MM.1S (cell line): ENCODE results near the gene LAMB3.

ENCODE experiments used
- DNase-seq: peaks from one replicate; pipeline ENCODE4 v3.0.0-alpha.2; 2015
- H2AFZ ChIP-seq: fragments of 300-600 bp; sonication (generic); 2 replicates; pipeline ENCODE4 v1.6.0; 2016; ENCODE audit warnings: antibody characterized with exemption, low read length
- H3F3A ChIP-seq: fragments of 300-600 bp; sonication (generic); 2 replicates; pipeline ENCODE4 v1.6.1; 2016; ENCODE audit warnings: mild to moderate bottlenecking, antibody characterized with exemption, low read length, moderate library complexity, mixed read lengths; ENCODE audit not compliant: insufficient read depth
- H3K27ac ChIP-seq: fragments of 300-600 bp; sonication (generic); 2 replicates; pipeline ENCODE4 v1.5.1; 2016; ENCODE audit warnings: mild to moderate bottlenecking, low read length
- H3K27me3 ChIP-seq: fragments of 300-600 bp; sonication (generic); replicated peaks from 2 replicates; pipeline ENCODE4 v1.6.0; 2016; ENCODE audit warnings: low read length; ENCODE audit not compliant: insufficient read depth
- H3K36me3 ChIP-seq: fragments of 300-600 bp; sonication (generic); replicated peaks from 2 replicates; pipeline ENCODE4 v1.6.1; 2016; ENCODE audit warnings: mild to moderate bottlenecking, low read length, mixed read lengths; ENCODE audit not compliant: insufficient read depth
- H3K4me1 ChIP-seq: fragments of 300-600 bp; sonication (generic); 2 replicates; pipeline ENCODE4 v1.6.1; 2016; ENCODE audit warnings: low read length, mixed read lengths
- H3K4me2 ChIP-seq: fragments of 300-600 bp; sonication (generic); 2 replicates; pipeline ENCODE4 v1.6.0; 2016; ENCODE audit warnings: low read depth, low read length
- H3K4me3 ChIP-seq: fragments of 300-600 bp; sonication (generic); 2 replicates; pipeline ENCODE4 v1.5.1; 2016; ENCODE audit warnings: low read length, mixed read lengths
- H3K79me2 ChIP-seq: fragments of 300-600 bp; sonication (generic); 2 replicates; pipeline ENCODE4 v1.6.1; 2016; ENCODE audit warnings: mixed run types, low read length, mixed read lengths
- H3K9ac ChIP-seq: fragments of 300-600 bp; sonication (generic); 2 replicates; pipeline ENCODE4 v1.6.1; 2016; ENCODE audit warnings: low read length, mixed read lengths
- H3K9me2 ChIP-seq: fragments of 300-600 bp; sonication (generic); replicated peaks from 2 replicates; pipeline ENCODE4 v1.6.1; 2016; ENCODE audit warnings: mild to moderate bottlenecking, low read length, mixed read lengths; ENCODE audit not compliant: insufficient read depth
- H3K9me3 ChIP-seq: fragments of 300-600 bp; sonication (generic); replicated peaks from 2 replicates; pipeline ENCODE4 v1.6.1; 2016; ENCODE audit warnings: mild to moderate bottlenecking, low read length, mixed read lengths; ENCODE audit not compliant: insufficient read depth
- H4K20me1 ChIP-seq: fragments of 300-600 bp; sonication (generic); 2 replicates; pipeline ENCODE4 v1.6.1; 2016; ENCODE audit warnings: mild to moderate bottlenecking, low read length, moderate library complexity, mixed read lengths; ENCODE audit not compliant: insufficient read depth
- CTCF ChIP-seq: fragments of 300-600 bp; sonication (generic); IDR thresholded peaks from 2 replicates; pipeline ENCODE4 v1.5.1; 2016; ENCODE audit warnings: antibody characterized with exemption, low read length, mixed read lengths
- EZH2 ChIP-seq: fragments of 300-600 bp; sonication (generic); optimal IDR thresholded peaks from 2 replicates; pipeline ENCODE3; 2017; ENCODE audit warnings: low read depth, mild to moderate bottlenecking, antibody characterized with exemption, low read length, mixed read lengths
- EZH2phosphoT487 ChIP-seq: fragments of 300-600 bp; sonication (generic); IDR thresholded peaks from 2 replicates; pipeline ENCODE4 v1.6.1; 2018; ENCODE audit warnings: antibody characterized with exemption, low read length

Gene LAMB3

GRCh38 chr1:209661071-209661470 is 8.8 kb upstream of the LAMB3 start:
- Histone ChIP-seq H3F3A (no peaks in the 10 kb centered on the region), H3K27ac (no peak overlapping the region), H3K27me3 (no peaks in the 10 kb centered on the region), H3K9me2 (no peaks in the 10 kb centered on the region), H3K4me3 (no peak overlapping the region), H3K4me1 (peaks cover 9% of the 10 kb centered on the region; the same call in 1 of the 2 replicates), H3K9me3 (no peaks in the 10 kb centered on the region), H4K20me1 (no peaks in the 10 kb centered on the region), H3K36me3 (no peaks in the 10 kb centered on the region), H3K4me2 (no peak overlapping the region), H3K79me2 (no peaks in the 10 kb centered on the region), H3K9ac (no peak overlapping the region), H2AFZ (no peak overlapping the region)
- no peak for DNase-seq
- no peak for TF ChIP-seq CTCF
- no peak for TF ChIP-seq EZH2
- TF ChIP-seq EZH2phosphoT487, result no peak

- Histone ChIP-seq H3K4me1 (peaks cover 9% of the 10 kb centered on the region; the same call in 1 of the 2 replicates), H3F3A (no peaks in the 10 kb centered on the region), H3K27me3 (no peaks in the 10 kb centered on the region), H3K4me2 (peak overlapping the region; percentile 4; the same call in 1 of the 2 replicates), H3K27ac (no peak overlapping the region), H3K9ac (no peak overlapping the region), H2AFZ (peak overlapping the region; percentile 2; the same call in 1 of the 2 replicates), H3K36me3 (no peaks in the 10 kb centered on the region), H3K79me2 (no peaks in the 10 kb centered on the region), H4K20me1 (no peaks in the 10 kb centered on the region), H3K9me2 (no peaks in the 10 kb centered on the region), H3K4me3 (no peak overlapping the region), H3K9me3 (no peaks in the 10 kb centered on the region)
- no peak for DNase-seq
- TF ChIP-seq EZH2phosphoT487, result no peak
These were observed 7.7 kb upstream of the LAMB3 start for GRCh38 chr1:209659909-209660308.

- Histone ChIP-seq H3F3A (no peaks in the 10 kb centered on the region), H3K9me3 (no peaks in the 10 kb centered on the region), H3K27ac (no peak overlapping the region), H3K36me3 (no peaks in the 10 kb centered on the region), H3K9me2 (no peaks in the 10 kb centered on the region), H4K20me1 (no peaks in the 10 kb centered on the region), H2AFZ (no peak overlapping the region), H3K79me2 (no peaks in the 10 kb centered on the region), H3K4me3 (no peak overlapping the region), H3K9ac (no peak overlapping the region), H3K4me2 (no peak overlapping the region), H3K27me3 (no peaks in the 10 kb centered on the region), H3K4me1 (peaks cover 25% of the 10 kb centered on the region)
- DNase-seq, result no peak
- TF ChIP-seq CTCF, result no peak
- TF ChIP-seq EZH2phosphoT487, result no peak
- TF ChIP-seq EZH2, result no peak
These were observed 5.7 kb upstream of the LAMB3 start for GRCh38 chr1:209657918-209658317.

- H3F3A ChIP-seq, result no peaks in the 10 kb centered on the region
- no peaks in the 10 kb centered on the region for H3K9me3 ChIP-seq
- H3K9ac ChIP-seq, result no peak overlapping the region
- H3K4me2 ChIP-seq, result no peak overlapping the region
- TF ChIP-seq EZH2phosphoT487 (no peak), CTCF (no peak), EZH2 (no peak)
- H3K79me2 ChIP-seq, result no peaks in the 10 kb centered on the region
- no peaks in the 10 kb centered on the region for H3K27me3 ChIP-seq
- no peaks in the 10 kb centered on the region for H4K20me1 ChIP-seq
- no peak overlapping the region for H3K27ac ChIP-seq
- H3K4me3 ChIP-seq, result no peak overlapping the region
- H3K9me2 ChIP-seq, result no peaks in the 10 kb centered on the region
- H3K4me1 ChIP-seq, result peaks cover 30% of the 10 kb centered on the region
- no peaks in the 10 kb centered on the region for H3K36me3 ChIP-seq
- H2AFZ ChIP-seq, result no peak overlapping the region
- DNase-seq, result no peak
These were observed 5.1 kb upstream of the LAMB3 start for GRCh38 chr1:209657140-209657879.
